ENCODE measurements around the gene XRCC6.

- TF ChIP-seq, protein P1, sequence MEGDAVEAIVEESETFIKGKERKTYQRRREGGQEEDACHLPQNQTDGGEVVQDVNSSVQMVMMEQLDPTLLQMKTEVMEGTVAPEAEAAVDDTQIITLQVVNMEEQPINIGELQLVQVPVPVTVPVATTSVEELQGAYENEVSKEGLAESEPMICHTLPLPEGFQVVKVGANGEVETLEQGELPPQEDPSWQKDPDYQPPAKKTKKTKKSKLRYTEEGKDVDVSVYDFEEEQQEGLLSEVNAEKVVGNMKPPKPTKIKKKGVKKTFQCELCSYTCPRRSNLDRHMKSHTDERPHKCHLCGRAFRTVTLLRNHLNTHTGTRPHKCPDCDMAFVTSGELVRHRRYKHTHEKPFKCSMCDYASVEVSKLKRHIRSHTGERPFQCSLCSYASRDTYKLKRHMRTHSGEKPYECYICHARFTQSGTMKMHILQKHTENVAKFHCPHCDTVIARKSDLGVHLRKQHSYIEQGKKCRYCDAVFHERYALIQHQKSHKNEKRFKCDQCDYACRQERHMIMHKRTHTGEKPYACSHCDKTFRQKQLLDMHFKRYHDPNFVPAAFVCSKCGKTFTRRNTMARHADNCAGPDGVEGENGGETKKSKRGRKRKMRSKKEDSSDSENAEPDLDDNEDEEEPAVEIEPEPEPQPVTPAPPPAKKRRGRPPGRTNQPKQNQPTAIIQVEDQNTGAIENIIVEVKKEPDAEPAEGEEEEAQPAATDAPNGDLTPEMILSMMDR (IDR thresholded peaks at IDR 0.05): no peak
- no peak for TF ChIP-seq POLR2A (IDR thresholded peaks at IDR 0.05)
Measured at GRCh38 chr22:41585898-41586297, 35.2 kb upstream of the XRCC6 start.

Data from adrenal gland (tissue), 5 donors.